Stimulated activated CD8-positive, alpha-beta memory T cell treated with anti-CD3 and anti-CD28 coated beads, Interleukin-7, amount 100 ng/mL, for 24 hours (primary cell): ENCODE results near the gene OR51V1.
"Not testable (repeated sequence)": the region's sequence is repeated elsewhere in the genome, so short reads cannot be mapped to it uniquely, and the experiment has no call there.

Experiments used
- DNase-seq: peaks from one replicate; pipeline ENCODE4 v3.0.0-alpha.2; 2020; ENCODE audit warnings: low read depth

OR51V1 gene

DNA sequence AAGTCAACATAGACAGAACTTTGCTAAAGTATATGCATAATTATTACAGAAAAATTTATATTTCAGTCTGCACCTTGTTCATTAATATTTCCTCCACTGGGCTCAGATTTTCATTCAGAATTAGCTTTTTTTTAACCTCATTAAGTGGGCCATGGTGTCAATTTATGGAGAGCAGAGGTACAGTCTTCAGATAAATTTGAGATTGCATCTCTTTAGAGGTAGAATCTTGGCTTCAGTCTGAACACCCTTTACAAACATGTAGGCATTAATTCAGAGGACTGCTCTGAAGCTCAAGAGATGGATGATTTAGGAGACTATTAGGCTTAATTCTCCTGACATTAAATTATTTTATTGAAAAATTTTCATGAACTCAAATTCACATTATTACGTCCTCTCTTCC lies 29.8 kb upstream of the OR51V1 start:
- DNase-seq = no peak

DNA sequence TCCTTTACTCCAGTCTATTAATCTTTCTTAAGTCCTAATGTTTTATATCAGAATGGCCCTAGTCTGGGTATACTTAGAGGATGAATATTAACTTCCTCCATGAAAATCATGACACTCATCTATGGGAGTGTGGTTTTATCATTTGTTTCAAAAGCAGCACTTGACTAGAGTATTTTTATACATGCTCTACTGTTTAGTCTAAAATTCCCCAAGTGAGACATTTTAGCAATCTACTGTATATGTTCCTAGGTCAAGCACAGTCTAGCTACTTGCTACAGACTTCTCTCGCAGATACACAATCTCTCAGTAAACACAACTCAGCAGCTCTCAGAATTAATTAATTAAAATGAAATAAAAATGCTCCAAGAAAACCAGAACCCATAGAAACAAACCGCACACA lies 29.3 kb upstream of the OR51V1 start:
- DNase-seq = no peak

DNA sequence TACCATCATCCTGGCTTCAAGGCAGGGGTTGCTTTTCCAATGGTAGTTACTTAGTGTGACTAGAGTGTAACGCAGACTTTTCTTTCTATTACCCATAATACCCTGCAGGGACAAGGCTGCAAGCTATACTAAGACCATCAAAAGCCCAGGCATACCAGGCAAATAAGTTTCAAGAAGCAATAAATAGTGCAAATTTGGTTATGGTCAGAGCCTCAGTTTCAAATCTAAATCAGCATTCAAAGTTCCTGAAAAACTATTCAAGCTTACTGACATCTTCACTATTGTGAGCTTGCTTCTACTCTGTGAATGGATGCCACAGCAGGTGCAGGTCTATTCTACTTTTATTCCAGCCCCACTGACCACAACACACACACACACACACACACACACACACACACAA lies 28.9 kb upstream of the OR51V1 start:
- no peak for DNase-seq

DNA sequence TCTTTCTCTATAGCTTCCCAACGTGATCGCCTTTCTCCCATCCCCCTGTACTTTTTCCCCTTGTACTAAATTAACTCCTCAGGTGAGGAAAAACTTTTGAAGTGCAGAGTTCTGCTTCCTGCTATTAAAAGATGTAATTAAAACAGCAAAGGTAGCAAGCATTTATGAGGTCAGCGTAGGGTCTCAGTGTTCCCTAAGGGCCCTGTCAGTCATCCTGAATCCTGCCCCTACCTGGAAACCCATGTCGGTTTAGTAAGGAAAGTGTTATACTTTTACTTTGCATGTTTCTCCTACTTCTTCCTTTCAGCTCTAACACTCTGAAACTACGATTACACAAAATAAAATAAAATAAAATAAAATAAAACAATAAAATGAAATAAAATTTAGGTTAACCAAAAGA lies 27.6 kb upstream of the OR51V1 start:
- DNase-seq = no peak

DNA sequence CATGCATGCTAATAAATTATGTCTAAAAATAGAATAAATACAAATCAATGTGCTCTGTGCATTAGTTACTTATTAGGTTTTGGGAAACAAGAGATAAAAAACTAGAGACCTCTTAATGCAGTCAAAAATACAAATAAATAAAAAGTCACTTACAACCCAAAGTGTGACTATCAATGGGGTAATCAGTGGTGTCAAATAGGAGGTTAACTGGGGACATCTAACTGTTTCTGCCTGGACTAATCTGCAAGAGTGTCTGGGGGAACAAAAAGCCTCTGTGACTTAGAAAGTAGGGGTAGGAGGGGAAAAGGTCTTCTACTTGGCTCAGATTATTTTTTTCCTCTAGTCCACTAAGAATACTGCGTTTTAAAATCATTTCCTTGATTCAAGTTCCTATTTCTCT lies 27.2 kb upstream of the OR51V1 start:
- no peak for DNase-seq

DNA sequence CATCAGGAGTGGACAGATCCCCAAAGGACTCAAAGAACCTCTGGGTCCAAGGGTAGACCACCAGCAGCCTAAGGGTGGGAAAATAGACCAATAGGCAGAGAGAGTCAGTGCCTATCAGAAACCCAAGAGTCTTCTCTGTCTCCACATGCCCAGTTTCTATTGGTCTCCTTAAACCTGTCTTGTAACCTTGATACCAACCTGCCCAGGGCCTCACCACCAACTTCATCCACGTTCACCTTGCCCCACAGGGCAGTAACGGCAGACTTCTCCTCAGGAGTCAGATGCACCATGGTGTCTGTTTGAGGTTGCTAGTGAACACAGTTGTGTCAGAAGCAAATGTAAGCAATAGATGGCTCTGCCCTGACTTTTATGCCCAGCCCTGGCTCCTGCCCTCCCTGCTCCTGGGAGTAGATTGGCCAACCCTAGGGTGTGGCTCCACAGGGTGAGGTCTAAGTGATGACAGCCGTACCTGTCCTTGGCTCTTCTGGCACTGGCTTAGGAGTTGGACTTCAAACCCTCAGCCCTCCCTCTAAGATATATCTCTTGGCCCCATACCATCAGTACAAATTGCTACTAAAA lies 26.3 kb upstream of the OR51V1 start, which contains the start of gene HBB:
Gene HBB (minus strand): TSS at position 340 of the 579 bp plus-strand sequence. CDS start 50 bp downstream, at position 290.
- DNase-seq = no peak

DNA sequence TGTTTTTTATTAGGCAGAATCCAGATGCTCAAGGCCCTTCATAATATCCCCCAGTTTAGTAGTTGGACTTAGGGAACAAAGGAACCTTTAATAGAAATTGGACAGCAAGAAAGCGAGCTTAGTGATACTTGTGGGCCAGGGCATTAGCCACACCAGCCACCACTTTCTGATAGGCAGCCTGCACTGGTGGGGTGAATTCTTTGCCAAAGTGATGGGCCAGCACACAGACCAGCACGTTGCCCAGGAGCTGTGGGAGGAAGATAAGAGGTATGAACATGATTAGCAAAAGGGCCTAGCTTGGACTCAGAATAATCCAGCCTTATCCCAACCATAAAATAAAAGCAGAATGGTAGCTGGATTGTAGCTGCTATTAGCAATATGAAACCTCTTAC lies 25.0 kb upstream of the OR51V1 start:
- no peak for DNase-seq

DNA sequence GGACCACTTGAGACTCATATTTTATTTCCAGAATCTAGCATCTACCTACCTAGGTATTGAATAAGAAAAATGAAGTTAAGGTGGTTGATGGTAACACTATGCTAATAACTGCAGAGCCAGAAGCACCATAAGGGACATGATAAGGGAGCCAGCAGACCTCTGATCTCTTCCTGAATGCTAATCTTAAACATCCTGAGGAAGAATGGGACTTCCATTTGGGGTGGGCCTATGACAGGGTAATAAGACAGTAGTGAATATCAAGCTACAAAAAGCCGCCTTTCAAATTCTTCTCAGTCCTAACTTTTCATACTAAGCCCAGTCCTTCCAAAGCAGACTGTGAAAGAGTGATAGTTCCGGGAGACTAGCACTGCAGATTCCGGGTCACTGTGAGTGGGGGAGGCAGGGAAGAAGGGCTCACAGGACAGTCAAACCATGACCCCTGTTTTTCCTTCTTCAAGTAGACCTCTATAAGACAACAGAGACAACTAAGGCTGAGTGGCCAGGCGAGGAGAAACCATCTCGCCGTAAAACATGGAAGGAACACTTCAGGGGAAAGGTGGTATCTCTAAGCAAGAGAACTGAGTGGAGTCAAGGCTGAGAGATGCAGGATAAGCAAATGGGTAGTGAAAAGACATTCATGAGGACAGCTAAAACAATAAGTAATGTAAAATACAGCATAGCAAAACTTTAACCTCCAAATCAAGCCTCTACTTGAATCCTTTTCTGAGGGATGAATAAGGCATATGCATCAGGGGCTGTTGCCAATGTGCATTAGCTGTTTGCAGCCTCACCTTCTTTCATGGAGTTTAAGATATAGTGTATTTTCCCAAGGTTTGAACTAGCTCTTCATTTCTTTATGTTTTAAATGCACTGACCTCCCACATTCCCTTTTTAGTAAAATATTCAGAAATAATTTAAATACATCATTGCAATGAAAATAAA lies 24.3 kb upstream of the OR51V1 start:
- no peak for DNase-seq

DNA sequence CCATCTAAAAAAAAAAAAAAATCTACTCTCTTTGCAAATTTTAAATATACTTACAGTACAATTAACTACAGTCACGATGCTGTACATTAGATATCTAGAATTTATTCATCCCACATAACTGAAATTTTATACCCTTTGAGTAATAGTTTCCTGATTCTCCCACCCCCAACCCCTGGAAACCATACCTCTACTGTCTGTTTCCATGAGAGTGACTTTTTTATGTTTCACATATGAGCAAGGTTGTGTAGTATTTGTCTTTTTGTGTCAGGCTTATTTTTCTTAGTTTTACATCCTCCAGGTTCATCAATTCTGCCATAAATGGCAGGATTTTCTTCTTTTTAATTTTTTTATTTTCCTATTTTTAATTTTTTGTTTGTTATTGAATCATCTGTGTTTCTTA lies 23.2 kb upstream of the OR51V1 start:
- DNase-seq = no peak

DNA sequence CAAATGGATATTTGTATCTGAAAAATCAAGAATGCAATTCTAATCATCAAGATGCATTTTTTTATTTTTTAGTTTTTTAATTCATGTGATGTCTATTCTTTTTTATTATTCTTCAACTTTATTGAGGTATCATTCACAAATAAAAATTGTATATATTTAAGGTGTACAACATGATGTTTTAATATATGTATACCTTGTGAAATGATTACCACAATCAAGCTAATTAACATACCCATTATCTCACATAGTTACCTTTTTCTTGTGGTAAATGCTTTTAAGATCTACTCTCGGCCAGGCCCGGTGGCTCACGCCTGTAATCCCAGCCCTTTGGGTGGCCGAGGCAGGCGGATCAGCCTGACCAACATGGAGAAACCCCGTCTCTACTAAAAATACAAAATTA lies 22.7 kb upstream of the OR51V1 start:
- DNase-seq = no peak

DNA sequence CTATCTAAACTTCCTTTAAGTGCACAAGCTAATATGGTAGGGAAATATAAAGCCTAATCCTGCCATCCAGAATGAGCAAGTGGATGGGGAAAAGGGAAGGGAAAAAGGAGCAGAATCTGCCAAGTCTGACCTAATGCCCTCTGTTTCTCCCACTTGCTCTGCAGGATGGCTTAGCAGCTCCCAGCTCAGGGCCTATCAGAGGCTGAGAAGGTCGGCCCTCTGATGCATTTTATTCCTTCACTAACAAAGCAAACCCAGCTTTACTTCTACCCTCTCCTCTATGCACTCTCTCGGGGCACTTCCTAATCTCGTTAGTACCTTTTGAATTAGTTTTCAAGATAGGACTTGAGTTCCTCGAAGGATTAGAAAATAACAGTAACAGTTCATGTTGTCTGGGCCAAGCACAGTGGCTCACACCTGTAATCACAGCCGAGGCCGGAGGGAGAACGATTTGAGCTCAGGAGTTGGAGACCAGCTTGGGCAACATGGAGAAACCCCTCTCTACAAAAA lies 9.9 kb upstream of the OR51V1 start:
- no peak for DNase-seq

DNA sequence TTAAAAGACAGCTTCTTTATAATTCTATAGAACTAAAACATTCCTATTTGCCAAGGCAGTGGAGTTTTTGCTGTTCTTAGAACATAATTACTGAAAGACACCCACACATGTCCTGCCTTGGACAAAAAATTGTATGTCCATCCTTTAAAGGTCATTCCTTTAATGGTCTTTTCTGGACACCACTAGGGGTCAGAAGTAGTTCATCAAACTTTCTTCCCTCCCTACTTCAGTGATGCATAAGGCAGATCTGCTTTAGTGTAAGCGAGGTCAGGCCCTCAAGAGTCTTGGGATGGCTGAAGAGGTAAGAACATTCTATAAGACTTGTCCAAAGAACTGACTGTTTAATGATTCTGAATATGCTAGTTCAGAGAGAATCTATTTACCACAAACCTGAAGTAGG lies 4.3 kb upstream of the OR51V1 start:
- no peak for DNase-seq

DNA sequence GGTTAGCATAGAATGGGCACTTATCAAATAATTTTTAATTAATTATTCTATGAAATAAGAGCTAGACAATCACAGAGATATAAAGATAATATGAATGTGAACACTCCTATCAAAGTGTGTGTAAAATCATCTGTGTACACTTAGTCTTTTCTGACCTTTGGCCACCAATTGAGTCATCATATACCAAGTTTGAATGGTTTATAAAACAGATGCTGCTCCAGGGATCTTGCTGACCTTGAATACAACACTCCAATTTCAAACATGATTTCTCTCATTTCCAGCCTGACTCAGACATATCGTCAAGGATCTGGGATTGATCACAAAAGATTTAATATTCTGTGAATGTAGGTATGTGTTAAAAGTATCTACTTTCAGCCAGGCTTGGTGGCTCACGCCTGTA lies 2.9 kb upstream of the OR51V1 start:
- DNase-seq = no peak

DNA sequence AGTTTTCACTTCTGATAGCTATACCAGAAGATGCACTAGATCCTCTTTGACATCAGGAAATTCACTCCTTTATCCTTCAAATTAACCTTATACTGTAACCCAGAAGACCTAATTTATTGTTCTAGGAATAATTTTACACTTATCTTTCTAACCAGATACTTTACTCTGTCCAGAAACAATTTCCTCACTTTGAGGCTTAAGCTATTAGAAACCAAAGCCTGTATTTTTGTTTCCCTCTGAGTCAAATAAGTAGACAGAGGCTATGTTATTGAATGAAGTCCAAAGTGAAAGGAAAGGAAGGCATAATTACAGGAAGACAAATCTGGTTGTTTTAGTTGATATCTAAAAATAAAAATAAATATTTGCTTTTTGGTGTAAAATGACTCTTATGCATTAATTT lies 2.2 kb downstream of the OR51V1 start:
- DNase-seq = no peak

DNA sequence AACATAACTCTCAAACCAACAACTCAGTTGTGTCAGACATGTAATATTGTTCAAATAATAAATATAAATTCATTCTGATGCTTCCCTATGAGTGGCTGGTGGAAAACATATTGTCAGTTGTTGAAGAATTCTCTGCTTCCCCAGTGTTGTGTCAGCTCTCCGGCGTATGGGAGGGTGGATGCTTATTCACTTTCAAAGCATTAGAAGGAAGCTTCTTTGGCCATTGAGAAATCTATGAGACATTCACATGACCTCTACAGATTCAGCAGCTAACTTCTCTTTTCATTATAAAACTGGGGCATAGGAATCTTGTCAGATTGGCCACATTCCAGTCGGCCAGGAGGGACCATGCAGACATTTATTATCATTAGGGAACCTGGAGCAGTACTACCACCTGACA lies 2.9 kb downstream of the OR51V1 start:
- DNase-seq = no peak

DNA sequence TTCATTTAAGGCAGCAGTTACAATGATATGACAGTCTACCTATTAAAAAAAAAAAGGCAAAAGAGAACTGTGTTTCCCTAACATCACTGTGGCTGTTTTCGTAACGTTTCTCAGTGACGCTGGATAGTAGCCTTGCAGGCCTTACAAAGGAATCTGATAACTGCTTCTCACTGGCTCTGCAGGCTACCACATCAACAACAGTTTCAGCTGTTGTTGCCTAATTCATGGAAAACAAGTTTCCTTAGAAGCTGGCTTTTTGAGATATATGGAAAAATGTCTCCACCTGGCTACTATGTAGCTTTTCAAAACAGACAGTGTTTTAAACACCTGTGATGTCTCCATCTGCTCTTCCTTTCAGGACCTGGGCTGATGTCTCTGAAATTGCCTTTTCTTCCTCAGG lies 3.8 kb downstream of the OR51V1 start:
- no peak for DNase-seq

DNA sequence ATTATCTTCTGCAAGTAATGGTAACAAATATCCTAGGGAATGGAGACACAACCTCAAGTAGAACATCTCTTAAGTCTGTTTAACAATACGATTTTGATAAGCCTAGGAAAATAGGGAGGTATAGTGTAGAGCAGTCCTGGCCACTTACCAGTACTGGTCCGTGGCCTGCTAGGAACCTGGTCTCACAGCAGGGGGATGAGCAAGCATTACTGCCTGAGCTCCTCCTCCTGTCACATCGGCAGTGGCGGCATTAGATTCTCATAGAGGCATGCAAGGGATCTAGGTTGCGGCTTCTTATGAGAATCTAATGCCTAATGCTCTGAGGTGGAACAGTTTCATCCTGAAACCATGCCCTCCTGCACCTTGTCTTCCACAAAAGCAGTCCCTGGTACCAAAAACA lies 4.4 kb downstream of the OR51V1 start:
- DNase-seq = no peak

DNA sequence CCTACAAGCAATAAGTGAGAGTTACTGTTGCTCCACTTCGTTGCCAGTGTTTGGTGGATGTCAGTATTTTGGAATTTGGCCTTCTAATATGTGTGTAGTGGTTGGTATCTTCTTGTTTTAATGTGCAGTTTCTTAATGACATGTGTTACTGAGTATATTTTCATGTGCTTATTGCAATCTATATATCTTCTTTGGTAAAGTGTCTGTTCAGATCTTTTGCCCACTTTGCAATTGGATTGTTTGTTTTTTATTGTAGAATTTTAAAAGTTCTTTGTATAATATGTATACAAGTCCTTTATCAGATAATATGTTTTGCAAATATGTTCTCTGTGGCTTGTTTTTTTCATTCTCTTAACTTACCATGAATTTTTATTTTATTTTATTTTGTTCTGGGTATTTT lies 7.7 kb downstream of the OR51V1 start:
- no peak for DNase-seq

DNA sequence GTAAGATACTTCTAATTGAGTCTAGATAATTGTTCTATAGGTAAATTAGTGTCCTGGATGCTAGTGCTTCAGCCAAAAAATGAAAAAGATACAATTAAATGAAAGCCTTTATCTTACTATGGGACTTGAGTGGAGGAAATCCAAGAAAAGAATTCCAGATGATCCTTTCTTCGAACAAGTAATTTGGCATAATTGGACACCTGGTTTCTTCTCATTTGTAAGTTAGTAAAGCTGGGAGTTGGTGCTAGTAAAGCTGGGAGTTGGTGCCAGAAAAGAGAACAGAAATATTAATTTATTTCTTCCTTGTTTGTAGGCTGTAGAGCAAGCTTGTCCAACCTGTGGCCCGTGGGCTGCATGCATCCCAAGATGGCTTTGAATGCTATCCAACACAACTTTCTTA lies 12.3 kb downstream of the OR51V1 start:
- no peak for DNase-seq

DNA sequence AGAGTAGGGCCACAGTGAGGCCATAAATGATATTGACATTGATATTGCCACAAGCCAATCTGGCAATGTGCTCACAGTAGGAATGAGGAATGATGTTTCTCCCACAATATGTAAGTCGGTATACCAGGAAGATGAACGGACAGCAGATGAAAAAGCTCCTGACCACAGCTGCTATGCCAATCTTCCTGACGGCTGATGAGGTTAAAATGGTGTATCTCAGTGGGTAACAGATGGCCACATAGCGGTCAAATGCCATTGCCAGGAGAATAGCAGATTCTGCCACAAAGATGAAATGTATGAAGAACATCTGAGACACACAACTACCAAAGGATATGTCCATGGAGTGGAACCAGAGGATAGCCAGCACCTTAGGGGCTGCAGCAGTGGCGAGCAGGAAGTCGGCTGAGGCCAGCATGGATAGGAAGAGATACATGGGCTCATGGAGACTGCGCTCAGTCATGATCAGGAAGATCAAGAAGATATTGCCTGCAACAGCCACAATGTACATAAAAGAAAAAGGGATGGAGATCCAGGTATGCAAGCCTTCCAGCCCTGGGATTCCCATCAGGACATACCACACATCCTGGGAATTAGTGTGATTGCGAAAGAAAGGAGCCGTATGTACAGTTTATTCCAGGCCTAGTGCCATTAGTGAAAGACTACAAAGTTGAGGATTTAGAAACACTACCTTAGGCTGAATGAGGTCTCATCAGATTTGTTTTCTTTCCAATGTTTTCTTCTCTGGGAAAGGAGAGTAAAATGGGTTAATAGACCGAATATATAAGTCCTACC lies 22.2 kb downstream of the OR51V1 start:
- DNase-seq = no peak

DNA sequence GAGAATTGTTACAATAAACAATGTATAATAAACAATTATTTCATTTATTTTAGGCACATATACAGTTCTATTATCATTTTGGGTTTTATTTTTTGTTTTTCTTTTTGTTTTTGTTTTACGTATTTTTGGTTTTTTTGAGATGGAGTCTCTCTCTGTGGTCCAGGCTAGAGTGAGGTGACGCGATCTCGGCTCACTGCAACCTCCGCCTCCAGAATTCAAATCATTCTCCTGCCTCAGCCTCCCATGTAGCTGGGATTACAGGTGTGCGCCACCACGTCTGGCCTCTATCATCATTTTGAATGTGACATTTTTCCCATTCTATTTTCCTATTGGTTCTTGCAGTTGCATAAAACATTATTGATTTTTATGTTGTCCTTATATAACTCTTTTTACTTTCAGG lies 25.5 kb downstream of the OR51V1 start:
- DNase-seq = no peak

DNA sequence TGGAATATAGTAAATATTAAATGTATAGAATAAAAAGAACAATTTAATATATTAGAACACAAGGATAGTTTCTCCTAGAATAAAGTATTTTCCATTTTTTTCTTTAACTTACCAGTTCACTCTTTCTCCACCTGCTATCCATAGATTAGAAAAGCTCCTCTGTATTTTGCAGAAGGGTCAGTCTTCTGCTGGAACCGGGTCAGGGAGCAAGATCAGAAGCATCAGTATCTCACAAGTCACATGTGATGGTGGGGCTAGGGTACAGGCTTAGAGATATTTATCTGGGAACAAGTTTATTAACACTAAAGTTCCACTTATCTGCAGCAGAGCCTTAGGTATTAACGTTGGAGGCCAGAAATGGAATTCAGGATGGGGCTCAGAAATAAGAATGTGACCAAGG lies 28.6 kb downstream of the OR51V1 start:
- no peak for DNase-seq

DNA sequence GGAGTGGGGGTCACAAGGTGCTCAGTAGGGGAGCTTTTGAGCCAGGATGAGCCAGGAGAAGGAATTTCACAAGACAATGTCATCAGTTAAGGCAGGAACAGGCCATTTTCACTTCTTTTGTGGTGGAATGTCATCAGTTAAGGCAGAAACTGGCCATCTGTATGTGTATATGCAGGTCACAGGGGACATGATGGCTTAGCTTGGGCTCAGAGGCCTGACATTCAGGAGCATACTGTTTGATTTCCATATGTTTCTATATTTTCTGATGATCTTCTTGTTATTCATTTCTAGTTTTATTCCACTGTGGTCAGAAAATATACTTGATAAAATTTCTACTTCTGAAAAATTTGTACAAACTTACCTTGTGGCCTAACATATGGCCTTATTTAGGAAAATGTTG lies 34.6 kb downstream of the OR51V1 start:
- not testable (repeated sequence) for DNase-seq
